Skin epidermis (tissue), 12 donors: ENCODE measurements around the gene S100PBP.
A peak's percentile ranks its signal among the peaks of the same experiment; 100 is the strongest.

Experiments
- H3K27ac ChIP-seq, 21 experiments: fragments of 200-600 bp; sonication (generic) in 11 of 21; one replicate each; pipeline ENCODE4 v1.5.0; 2020; ENCODE audit warnings: mild to moderate bottlenecking in 3 of 21, inconsistent platforms in 2 of 21, moderate library complexity in 2 of 21
- H3K4me3 ChIP-seq, 7 experiments: fragments of 200-600 bp; sonication (generic) in 2 of 7; one replicate each; pipeline ENCODE4 v1.5.0; 2020; ENCODE audit warnings: inconsistent platforms in 2 of 7, mild to moderate bottlenecking in 2 of 7, moderate library complexity in 1 of 7

The S100PBP gene

DNA sequence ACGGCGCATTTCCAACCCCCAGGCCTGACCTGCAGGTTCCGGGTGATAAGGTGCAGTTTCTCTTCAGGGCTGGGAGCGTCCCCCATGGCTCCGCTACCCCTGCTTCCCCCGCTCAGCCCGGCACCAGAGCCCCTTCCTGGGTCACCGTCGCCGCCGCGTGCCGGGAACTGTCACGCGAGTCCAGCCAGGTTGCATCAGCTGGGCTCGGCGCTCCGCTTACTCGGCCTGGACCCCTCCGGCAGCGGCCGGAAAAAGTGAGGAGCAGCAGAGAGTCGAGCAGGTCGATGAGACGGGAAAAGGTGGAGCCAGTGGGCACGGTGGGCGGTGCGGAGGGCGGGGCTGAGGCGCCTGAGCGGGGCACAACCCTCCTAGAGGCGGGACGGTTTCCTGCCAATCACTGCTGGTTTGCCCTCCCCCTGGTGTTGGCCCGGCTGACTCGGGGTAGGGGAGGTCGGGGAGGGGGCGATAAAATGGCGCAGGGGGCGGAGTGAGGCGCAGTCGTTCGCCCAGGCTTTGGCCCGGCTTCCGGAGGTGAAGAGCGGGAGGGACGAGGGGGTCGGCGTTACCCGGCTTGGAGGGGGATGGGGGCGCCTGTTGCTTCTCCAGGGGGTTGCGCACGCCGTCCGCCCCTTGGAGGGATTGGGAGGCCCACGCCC is at the start of gene S100PBP, which contains the start of gene YARS1:
S100PBP (plus strand) TSS at position 495 of the 656 bp plus-strand sequence. CDS start 8,447 bp downstream, outside the sequence.
YARS1 (minus strand) TSS at position 200 of the 656 bp plus-strand sequence; CDS start at position 86, 114 bp downstream.
- peak within 1 kb of the TSS; percentile 83 to 99 (median 88) for H3K4me3 ChIP-seq
- H3K27ac ChIP-seq = peak within 1 kb of the TSS; percentile 85 to 99 (median 95)

DNA sequence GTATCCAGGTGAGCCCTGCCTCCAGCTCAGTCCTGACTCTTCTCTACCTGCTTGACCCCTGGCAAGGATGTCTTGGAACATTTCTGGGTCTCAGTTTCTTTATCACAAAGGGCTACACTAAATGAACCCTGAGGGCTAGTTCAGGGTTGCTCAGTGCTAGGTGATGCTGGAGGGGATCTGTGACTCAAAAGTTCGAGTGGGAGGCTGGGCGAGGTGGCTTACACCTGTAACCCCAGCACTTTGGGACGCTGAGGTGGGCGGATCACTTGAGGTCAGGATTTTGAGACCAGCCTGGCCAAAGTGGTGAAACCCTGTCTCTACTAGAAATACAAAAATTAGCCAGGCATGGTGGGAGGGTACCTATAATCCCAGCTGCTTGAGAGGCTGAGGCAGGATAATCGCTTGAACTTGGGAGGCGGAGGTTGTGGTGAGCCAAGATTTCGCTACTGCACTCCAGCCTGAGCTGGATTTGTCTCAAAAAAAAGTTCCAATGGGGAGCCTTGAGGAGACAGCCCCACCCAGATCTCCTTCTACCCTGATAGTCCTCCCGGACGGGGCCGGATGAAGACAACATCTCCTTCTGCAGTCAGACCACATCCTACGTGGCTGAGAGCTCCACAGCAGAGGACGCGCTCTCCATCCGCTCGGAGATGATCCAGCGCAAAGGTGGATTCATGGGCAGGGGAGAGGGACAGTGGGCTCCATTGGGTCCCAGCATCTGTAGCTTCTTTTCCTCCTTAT is 49.2 kb upstream of the S100PBP start:
- H3K4me3 ChIP-seq = no peak overlapping the region
- H3K27ac ChIP-seq = peak overlapping the region in 4 of 21 experiments; percentile 16 to 77 (median 34)

DNA sequence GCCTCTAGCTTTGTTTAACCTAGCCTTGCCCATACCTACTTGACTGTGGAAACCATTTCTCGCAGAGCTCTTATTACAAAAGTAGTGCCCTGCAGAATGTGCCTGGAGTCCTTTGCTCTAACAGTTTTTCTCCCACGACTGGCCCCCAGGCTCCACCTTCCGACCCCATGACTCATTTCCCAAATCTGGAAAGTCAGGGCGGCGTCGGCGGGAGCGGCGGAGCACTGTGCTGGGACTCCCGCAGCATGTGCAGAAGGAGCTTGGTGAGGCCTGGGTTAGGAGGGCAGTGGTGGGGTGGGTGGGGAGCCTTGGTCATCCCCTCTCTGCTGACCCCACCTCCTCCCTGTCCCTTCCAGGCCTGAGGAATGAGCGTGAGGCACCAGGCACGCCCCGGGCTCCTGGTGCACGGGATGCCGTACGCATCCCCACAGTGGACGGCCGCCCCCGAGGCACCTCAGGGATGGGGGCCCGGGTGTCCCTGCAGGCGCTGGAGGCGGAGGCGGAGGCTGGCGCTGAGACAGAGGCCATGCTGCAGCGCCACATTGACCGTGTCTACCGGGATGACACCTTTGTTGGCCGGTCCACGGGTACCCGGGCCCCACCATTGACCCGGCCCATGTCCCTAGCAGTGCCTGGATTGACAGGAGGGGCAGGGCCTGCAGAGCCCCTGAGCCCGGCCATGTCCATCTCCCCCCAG is 47.8 kb upstream of the S100PBP start:
- Histone ChIP-seq H3K27ac (peak overlapping the region in 4 of 21 experiments; percentile 8 to 45 (median 40)), H3K4me3 (no peak overlapping the region)

DNA sequence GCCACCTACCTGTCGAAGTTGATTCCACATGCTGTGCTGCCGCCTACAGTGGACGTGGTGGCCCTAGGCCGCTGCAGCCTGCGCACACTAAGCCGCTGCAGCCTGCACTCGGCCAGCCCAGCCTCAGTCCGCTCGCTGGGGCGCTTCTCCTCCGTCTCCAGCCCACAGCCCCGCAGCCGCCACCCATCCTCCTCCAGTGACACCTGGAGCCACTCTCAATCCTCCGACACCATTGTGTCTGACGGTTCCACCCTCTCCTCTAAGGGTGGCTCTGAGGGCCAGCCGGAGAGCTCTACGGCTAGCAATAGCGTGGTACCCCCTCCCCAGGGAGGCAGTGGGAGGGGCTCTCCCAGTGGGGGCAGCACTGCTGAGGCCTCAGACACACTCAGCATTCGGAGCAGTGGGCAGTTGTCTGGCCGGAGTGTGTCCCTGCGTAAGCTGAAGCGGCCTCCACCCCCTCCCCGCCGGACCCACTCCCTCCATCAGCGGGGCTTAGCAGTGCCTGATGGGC is 47.2 kb upstream of the S100PBP start:
- Histone ChIP-seq H3K4me3 (no peak overlapping the region), H3K27ac (peak overlapping the region in 4 of 21 experiments; percentile 12 to 45 (median 26))

DNA sequence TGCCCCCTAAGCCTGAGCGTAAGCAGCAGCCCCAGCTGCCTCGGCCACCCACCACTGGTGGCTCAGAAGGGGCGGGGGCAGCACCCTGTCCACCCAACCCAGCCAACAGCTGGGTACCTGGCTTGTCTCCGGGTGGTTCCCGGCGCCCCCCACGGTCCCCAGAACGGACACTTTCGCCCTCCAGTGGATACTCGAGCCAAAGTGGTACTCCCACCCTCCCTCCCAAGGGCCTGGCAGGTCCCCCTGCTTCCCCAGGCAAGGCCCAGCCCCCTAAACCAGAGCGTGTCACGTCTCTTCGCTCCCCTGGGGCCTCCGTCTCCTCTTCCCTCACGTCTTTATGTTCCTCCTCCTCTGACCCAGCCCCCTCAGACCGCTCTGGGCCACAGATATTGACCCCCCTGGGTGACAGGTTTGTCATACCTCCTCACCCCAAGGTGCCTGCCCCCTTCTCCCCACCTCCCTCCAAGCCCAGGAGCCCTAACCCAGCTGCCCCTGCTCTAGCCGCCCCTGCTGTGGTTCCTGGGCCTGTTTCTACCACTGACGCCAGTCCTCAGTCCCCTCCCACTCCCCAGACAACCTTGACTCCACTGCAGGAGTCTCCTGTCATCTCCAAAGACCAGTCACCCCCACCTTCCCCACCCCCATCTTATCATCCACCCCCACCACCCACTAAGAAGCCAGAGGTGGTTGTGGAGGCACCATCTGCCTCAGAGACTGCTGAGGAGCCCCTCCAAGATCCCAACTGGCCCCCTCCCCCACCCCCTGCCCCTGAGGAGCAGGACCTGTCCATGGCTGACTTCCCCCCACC is 46.5 kb upstream of the S100PBP start:
- no peak overlapping the region for H3K4me3 ChIP-seq
- peak overlapping the region in 3 of 21 experiments; percentile 12 to 35 (median 17) for H3K27ac ChIP-seq

DNA sequence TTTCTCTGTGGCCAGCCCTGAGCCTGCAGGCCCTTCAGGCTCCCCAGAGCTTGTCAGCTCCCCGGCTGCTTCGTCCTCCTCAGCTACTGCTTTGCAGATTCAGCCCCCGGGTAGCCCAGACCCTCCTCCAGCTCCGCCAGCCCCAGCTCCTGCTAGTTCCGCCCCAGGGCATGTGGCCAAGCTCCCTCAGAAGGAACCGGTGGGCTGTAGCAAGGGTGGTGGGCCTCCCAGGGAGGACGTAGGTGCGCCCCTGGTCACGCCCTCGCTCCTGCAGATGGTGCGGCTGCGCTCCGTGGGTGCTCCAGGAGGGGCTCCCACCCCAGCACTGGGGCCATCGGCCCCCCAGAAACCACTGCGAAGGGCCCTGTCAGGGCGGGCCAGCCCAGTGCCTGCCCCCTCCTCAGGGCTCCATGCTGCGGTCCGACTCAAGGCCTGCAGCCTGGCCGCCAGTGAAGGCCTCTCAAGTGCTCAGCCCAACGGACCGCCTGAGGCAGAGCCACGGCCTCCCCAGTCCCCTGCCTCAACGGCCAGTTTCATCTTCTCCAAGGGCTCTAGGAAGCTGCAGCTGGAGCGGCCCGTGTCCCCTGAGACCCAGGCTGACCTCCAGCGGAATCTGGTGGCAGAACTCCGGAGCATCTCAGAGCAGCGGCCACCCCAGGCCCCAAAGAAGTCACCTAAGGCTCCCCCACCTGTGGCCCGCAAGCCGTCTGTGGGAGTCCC is 45.7 kb upstream of the S100PBP start:
- Histone ChIP-seq H3K4me3 (no peak overlapping the region), H3K27ac (peak overlapping the region in 5 of 21 experiments; percentile 1 to 30 (median 16))

DNA sequence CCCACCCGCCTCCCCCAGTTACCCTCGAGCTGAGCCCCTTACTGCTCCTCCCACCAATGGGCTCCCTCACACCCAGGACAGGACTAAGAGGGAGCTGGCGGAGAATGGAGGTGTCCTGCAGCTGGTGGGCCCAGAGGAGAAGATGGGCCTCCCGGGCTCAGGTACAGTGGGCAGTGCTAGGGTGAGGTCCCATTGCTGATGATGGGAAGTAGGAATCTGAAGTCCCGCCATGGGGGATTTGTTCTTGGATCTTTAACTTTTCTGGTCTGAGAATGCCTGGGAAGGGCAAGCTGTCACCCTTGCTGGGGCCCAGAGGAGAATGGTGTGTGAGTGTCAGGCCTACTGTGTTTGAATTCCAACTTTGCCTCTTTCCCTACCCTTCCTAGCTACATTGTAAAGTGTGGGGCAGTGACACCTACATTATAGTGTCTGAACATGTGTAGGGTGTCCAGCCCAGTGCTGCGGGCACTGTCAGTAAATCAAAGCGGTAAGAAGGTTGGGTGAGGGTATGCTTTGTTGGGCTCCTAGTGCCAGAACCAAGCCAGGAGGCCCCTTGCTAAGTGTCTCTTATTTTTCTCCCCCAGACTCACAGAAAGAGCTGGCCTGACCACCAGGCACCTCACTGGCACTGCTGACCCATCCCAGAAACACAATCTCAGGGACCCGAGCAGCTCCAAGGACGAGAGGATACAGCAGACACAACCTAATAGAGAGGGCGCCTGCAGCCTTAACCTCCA is 45.0 kb upstream of the S100PBP start:
- Histone ChIP-seq H3K4me3 (no peak overlapping the region), H3K27ac (peak overlapping the region in 6 of 21 experiments; percentile 1 to 30 (median 16))

DNA sequence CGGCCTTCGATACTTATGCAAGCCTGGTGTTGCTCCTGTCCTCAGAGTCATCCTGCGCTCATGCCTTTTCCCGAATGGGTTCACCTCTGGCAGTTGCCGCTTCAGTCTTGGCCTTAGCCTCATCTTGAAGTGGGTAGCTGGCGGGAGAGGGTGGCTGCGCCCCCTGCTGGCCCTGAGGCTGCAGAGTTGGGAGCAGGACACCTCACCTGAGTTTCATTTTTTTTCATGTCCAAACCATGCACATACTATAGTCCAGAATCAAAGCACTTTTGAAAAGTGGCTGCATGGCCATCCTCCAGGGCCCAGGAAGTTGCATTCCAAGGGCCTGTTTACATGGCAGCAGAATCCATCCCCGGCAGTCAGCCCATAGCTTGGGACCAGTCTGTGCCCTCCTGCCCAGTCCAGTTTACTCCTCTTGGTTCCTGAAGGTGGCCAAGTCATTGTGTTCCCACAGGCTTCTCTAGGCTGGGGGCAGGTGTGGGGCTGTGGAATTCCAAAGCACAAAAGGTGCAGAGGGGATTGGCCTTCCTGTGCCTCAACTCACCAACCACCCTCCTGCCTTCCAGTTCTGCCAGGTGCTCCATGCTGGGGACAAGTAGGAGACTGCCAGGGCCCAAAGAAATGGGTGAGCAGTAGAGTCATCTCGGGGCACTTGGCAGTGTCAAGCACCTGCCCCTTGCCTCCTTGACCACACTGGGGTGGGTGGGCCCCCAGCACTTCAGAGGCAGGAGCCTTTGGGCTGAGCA is 44.3 kb upstream of the S100PBP start:
- Histone ChIP-seq H3K27ac (peak overlapping the region in 9 of 21 experiments; percentile 24 to 70 (median 55)), H3K4me3 (no peak overlapping the region)

DNA sequence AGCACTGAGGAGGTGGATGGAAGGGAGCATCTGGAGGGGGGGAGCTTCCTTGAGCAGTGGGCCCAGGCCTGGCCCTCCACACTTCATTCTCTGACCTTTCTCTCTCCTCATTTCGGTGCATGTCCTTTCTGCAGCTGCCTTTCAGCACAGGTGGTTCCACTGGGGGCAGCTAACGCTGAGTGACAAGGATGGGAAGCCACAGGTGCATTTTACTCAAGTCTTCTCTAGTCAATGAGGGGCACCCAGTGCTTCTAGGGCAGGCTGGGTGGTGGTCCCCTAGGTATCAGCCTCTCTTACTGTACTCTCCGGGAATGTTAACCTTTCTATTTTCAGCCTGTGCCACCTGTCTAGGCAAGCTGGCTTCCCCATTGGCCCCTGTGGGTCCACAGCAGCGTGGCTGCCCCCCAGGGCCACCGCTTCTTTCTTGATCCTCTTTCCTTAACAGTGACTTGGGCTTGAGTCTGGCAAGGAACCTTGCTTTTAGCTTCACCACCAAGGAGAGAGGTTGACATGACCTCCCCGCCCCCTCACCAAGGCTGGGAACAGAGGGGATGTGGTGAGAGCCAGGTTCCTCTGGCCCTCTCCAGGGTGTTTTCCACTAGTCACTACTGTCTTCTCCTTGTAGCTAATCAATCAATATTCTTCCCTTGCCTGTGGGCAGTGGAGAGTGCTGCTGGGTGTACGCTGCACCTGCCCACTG is 43.5 kb upstream of the S100PBP start:
- H3K27ac ChIP-seq = peak overlapping the region in 10 of 21 experiments; percentile 25 to 72 (median 58)
- no peak overlapping the region for H3K4me3 ChIP-seq

DNA sequence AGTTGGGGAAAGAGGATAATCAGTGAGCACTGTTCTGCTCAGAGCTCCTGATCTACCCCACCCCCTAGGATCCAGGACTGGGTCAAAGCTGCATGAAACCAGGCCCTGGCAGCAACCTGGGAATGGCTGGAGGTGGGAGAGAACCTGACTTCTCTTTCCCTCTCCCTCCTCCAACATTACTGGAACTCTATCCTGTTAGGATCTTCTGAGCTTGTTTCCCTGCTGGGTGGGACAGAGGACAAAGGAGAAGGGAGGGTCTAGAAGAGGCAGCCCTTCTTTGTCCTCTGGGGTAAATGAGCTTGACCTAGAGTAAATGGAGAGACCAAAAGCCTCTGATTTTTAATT is 43.0 kb upstream of the S100PBP start:
- H3K27ac ChIP-seq = peak overlapping the region in 10 of 21 experiments; percentile 40 to 72 (median 60)

DNA sequence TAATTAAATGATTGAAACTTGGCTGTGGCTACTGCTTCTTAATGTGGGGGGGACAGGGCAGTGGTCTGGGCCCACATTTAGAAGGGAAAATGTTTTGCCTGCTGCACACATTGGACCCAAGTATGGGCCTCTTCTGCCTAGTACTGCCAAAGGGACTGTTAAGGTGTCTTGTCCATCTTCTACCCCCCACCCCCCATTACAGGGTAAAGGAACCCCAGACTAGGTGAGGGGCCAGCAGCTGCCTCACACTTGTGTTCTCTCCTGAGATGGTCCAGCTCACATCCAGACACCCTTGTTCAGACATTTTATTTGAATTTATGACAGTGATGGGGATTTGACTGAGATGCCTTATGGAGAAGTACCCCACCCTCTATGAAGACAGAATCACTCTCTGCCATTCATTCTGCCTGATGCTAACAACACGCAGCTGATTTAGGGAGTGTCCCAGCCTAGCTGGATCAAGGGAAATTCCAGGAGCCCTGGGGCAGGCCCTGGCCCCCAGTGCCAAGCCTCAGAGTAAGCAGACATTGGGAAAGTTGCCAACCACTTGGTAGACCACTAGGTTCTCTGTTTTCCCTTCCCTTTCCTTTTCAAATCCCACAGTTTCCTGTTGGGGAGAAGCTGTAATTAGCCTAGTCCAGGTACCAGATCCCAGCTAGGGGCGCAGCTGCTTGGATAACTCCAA is 42.4 kb upstream of the S100PBP start:
- Histone ChIP-seq H3K27ac (peak overlapping the region in 14 of 21 experiments; percentile 1 to 72 (median 54)), H3K4me3 (no peak overlapping the region)

More for the DNA sequence above, 43.0 kb upstream of the S100PBP start:
- no peak overlapping the region for H3K4me3 ChIP-seq

DNA sequence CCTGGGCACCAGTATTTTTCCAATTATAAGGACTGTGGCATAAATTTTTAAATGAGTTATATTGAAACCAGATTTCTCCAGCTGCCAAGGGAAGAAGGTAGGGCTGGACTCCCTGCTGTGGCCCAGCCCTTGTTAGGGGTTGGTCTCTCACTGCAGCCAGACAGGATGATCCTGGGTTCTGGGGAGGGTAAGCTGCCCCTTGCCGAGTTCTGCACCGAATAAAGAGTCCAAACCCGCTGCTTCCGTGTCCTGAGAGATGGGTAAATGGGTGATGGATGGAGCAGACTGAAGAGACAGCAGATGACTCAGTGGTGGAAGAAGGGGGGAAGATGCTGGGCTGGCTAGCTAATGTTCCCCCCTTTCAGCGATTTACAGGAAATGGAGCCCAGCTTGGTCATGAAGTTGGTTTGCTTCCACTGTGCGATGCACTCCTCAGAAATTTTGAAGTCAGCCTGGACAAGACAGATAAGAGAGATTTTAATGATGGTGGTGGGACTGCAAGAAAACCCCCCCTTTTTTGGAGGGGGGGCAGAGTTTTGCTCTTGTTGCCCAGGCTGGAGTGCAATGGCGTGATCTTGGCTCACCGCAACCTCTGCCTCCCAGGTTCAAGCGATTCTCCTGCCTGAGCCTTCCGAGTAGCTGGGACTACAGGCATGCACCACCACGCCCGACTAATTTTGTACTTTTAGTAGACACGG is 41.7 kb upstream of the S100PBP start:
- Histone ChIP-seq H3K27ac (peak overlapping the region in 14 of 21 experiments; percentile 1 to 72 (median 54)), H3K4me3 (no peak overlapping the region)

DNA sequence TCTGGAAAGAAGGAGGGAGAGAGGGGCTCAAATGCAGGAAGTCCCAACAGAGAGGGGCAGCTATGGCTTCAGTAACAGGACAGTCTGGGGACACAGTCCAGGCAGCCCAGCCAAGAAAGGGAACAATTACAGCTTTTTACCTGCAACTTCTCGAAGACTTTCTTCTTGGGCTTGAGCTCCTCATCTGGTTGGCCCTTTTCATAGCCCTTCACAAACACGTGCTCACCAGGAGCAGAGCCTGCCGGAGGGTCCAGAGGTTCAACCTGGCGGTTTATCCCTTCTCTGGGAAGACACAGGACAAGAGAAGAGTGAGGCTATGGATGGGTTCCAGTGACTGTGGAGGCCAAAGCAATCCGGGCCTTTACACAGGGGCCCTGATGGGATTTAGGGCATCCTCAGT is 38.2 kb upstream of the S100PBP start:
- H3K4me3 ChIP-seq = no peak overlapping the region
- H3K27ac ChIP-seq = peak overlapping the region in 1 of 21 experiments; percentile 1

DNA sequence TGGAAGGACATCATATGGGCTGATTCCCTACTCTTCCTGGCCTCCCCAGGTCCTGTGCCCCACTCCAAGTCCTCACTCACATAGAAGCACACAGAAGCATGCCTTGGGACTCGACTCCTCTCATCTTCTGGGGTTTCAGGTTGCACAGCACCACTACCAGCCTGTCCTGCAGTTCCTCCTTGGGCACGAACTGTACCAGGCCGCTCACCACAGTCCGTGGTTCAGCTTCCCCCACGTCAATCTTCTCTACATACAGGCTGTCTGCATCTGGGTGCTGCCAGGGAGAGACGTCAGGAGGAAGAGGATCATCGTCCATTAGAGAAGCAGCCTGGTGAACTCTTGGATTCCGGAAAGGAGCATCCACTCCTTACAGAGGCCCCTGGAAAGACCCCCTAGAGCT is 37.4 kb upstream of the S100PBP start:
- H3K4me3 ChIP-seq = no peak overlapping the region
- H3K27ac ChIP-seq = no peak overlapping the region

DNA sequence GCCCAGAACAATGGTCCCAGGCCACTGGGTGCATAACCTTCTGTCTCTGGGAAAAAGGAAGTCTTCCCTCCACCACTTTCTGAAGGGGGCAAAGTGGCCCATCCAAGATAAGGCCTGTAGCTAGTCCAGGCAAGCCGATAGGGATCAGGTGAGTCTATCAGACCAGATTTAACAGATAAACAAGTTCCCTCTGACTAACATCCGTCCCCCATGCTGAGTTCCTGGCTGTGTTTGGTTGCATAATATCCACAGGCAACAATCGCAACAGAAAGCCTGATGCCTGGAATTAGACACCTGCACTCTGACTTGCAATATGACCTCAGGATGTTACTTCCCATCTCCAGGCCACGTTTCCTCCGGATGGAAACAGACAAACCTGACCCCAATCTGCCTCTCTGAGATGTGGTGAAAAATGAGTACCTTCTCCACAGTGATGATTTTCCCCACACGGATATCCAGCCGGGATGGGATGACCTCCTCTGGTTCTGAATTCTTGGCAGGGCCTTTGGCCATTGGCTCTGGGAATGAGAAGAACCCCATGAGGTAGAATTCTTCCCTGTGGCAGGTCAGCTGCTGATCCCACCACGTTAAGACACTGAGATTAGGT is 36.7 kb upstream of the S100PBP start:
- no peak overlapping the region for H3K4me3 ChIP-seq
- no peak overlapping the region for H3K27ac ChIP-seq
